Hypothalamus (tissue), 51 donors: ENCODE data around the gene PAMR1.

Experiments used
- DNase-seq, 51 donors: peaks; one replicate each; lab custom pipeline; 2025; lab: John Stamatoyannopoulos, UW

PAMR1 gene

DNA sequence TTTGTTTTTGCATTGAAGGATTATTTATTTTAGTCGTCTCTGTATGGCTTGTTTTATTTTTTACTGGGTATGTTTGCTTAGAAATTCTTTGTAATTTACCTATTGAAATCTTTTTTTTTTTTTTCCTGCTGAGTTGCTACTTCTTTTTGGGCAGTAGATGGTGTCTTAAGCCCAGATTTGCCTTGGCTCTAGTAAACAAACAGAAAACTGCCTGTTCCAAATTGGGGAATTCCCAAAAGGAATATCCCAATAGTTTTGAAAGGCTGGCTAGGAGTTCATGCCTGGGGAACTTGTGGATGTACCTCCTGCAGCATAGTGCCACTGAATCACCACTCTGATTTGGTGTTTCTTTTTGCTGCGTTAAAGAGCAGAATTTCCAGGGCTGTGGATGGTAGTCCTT is 17.7 kb downstream of the PAMR1 start:
- no peak for DNase-seq

DNA sequence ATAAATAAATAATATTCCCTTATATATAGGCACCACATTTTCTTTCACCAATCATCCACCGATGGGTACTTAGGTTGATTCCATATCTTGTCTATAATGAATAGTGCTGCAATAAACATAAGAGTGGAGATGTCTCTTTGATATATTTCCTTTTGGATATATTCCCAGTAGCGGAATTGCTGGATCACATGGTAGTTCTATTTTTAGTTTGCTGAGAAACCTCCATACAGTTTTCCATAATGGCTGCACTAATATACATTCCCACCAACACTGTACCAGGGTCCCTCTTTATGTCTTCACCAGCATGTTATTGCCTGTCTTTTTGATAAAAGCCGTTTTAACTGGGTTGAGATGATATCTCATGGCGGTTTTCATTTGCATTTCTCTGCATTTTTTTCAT is 23.6 kb downstream of the PAMR1 start:
- DNase-seq: no peak

DNA sequence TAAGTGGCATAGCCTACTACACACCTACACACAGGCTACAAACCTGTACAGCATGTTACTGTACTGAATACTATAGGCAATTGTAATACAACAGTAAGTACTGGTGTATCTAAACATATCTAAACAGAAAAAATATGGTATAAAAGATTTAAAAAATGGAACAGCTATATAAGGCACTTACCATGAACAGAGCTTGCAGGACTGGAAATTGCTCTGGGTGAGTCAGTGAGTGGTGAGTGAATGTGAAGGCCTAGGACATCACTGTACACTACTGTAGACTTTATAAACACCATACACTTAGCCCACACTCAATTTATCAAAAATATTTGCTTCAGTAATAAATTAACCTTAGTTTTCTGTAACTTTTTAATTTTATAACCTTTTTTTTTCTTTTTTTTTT is 24.7 kb downstream of the PAMR1 start:
- DNase-seq: no peak

GRCh38 chr11:35496416-35496815 is 29.0 kb downstream of the PAMR1 start:
- no peak for DNase-seq

DNA sequence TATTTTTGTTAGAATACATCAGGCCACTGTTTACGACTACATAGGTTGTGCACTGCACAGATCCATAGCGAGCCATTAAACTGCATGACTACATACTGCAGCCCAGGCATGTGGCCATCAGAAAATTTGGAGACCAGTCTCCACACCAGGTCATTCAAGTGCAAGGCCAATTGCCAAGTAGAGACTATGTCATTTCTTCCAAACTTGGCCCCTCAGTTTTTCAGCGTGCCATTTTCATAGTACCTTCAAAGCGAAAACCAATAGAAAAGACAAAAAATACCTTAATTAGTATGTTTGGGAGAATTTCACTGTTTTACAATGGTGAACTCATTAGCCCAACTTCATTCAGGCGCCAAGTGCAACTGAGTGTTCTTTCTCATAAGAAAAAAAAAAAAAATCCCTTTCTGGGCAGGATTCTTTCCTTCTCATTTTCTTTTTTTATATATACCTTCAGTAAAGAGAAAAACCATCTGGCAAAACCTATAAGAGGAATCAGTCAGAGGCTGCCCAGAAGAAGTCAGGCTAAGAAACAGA is 30.4 kb downstream of the PAMR1 start:
- DNase-seq: peak in 12 of 51 donors; percentile 6 to 55 (median 22)

- no peak for DNase-seq
Measured at GRCh38 chr11:35491231-35491871, 34.1 kb downstream of the PAMR1 start.

DNA sequence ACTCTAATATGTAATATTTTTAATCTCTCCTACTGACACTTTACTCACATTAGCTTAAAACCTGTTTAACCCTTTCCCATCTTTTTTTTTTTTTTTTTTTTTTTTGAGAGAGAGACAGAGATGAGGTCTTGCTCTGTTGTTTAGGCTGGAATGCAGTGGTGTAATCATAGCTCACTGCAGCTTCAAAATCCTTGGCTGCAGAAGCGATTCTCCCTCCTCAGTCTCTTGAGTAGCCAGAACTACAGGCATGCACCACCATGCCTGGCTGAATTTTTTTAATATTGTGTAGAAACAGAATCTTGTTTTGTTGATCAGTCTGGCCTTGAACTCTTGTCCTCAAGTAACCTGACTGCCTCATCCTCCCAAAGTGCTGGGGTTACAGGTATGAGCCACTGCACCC is 37.3 kb downstream of the PAMR1 start:
- no peak for DNase-seq

DNA sequence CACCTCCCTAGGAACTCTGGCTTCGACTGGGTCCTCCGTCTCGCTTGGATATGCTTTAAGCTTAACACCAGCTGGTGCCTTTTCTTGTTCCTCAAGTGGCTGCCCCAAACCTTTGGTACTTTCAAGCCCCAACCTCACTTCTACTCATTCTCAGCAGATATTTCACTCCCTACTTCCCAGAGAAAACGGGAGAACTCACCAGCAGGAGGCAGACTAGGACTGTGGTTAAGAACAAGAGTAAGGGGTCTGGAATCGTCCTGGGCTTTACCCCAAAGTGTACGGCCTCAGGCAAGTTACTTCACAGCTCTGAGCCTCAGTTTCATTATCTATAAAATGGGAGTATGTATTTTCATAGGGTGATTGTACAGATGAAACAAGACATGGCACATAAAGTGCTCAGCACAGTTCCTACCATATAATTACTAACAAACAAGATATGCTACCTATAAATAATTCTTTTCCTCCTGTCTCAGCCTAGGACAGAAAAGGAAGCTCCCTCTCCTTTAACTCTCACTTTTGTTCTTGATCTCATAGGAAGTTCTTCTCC is 37.8 kb downstream of the PAMR1 start:
- DNase-seq: peak in 13 of 51 donors; percentile 2 to 29 (median 10)

DNA sequence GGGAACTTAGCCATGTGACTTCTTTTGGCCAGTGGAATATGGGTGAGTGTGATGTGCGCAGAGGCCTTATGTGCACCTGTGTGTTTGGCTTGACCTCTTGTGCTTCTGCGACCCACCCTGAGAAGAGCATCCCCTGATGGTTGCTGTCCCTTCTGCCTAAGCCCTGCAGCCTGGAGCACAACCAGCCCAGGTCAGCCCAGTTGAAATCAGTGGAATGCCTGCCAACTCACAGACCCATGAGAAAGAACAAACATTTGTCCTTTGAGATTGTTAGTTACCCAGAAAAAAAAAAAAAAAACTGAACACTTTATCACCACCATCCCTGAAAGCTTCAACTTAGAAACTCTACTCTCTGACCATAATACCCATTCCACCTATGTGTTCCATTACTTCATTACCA is 38.5 kb downstream of the PAMR1 start:
- no peak for DNase-seq

- DNase-seq: no peak
Measured at GRCh38 chr11:35486446-35486845, 39.0 kb downstream of the PAMR1 start.

GRCh38 chr11:35485656-35486322 is 39.6 kb downstream of the PAMR1 start:
- DNase-seq: peak in 45 of 51 donors; percentile 5 to 82 (median 60)

DNA sequence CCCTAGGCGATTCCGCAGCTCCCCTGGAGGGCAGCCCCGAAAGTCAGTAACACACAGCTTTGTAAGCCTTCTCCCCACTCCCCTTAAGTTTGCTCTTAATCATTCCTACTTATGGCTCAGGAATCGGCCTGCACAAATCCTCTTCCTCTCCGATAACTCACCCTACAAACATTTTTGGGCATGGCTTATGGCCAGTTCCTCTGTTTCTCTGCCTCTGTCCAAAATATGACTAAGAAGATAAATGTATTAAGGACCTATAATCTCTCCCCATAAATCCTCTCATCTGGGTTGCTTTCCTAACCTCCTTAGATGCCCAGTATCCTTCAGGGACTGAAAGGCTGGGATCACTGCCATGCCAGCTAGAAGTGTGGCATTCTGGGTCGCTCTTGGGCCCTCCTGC is 41.0 kb downstream of the PAMR1 start:
- no peak for DNase-seq

GRCh38 chr11:35483131-35483820 is 42.1 kb downstream of the PAMR1 start:
- DNase-seq: no peak

DNA sequence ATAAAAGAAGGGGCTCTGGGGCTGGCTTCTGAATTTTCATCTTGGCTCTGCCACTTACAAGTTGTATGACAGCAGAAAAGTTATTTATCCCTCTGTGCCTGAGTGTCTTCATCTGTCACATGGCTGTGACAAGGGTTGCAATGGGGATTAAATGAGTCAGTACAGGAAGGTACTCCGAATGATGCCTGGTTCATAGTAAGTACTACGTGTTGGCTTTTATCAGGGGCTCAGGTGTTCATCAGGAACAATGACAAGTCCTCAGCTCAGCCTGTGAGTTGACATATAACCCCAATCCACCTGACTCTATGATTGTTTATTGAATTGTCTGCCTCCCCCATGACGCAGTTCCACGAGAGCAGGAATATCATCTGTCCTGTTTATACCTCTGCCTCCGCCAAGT is 45.7 kb downstream of the PAMR1 start:
- no peak for DNase-seq

GRCh38 chr11:35478471-35479091 is 46.8 kb downstream of the PAMR1 start:
- DNase-seq: peak in 33 of 51 donors; percentile 11 to 87 (median 52)

GRCh38 chr11:35477901-35478300 is 47.5 kb downstream of the PAMR1 start:
- peak in 12 of 51 donors; percentile 14 to 66 (median 42) for DNase-seq

- DNase-seq: no peak
Measured at GRCh38 chr11:35474688-35475087, 50.7 kb downstream of the PAMR1 start.

DNA sequence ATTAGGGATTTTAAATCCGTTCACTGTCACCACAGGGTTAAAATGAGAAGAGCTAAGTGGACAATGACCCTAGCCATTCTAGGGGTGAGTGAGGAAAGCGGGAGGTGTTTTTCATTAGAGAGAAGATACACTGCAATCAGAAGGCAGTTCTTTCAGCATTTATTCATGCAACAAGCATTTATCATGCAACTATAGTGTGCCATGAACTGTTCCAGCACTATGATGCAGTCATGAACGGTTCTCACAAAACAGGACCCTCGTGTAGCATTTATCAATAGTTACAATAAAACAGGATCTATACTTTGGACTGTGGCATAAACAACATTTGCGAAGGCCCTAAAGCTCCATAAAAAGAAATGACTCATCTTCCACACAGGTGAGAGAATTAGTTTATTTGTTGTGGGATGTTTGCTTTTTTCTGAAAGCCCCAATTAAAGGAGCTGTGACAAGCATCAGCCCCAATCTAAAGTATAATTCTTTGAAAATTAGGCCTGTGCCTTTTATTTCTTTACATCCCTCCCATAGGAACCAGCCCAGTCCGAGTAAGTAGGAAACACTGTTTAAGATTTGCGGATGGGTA is 51.5 kb downstream of the PAMR1 start:
- no peak for DNase-seq

- DNase-seq: no peak
Measured at GRCh38 chr11:35470616-35471015, 54.8 kb downstream of the PAMR1 start.

GRCh38 chr11:35466058-35466457 is 59.4 kb downstream of the PAMR1 start:
- DNase-seq: no peak
